ENCODE measurements around the gene ACSM6. TPM values are rescaled to one million over a fixed set of nuclear protein-coding genes. Genes with fewer than 3 reads are reported as not detected.
A peak's percentile ranks its signal among the peaks of the same experiment; 100 is the strongest.

ACSM6 gene
- total and polyA plus RNA-seq, 2 of the 8 experiments (the other 6 are each of a cell fraction or from before 2014, with no cell fraction given), result 0.33 TPM; not detected in 1

GRCh38 chr10:95230677-95231586 lies 36.9 kb downstream of the ACSM6 start (continued):
- TF ChIP-seq E2F6 (IDR thresholded peaks at IDR 0.05), result peak; percentile 59
- peak; percentile 93 for TF ChIP-seq MAX (IDR thresholded peaks at IDR 0.05)
- TF ChIP-seq POLR2AphosphoS5 (IDR thresholded peaks at IDR 0.05; ENCODE audit: low read depth, low read length), result peak; percentile 79
- peak; percentile 7; the same call in 1 of the 2 replicates for TF ChIP-seq GTF2F1 (IDR thresholded peaks at IDR 0.05; ENCODE audit: borderline replicate concordance, low read depth, low read length)
- peak; percentile 64 for TF ChIP-seq CHD1 (IDR thresholded peaks at IDR 0.05; ENCODE audit: low read depth, low read length)
- peak; percentile 89 to 92 for TF ChIP-seq POLR2A (IDR thresholded peaks at IDR 0.05; ENCODE audit: control extremely low read depth in 1 of 2, low read depth in 2 of 2, low read length in 2 of 2)
- TF ChIP-seq TBP (IDR thresholded peaks at IDR 0.05; ENCODE audit: low read depth, low read length), result peak; percentile 52; the same call in 1 of the 2 replicates
- TF ChIP-seq ASH2L (IDR thresholded peaks at IDR 0.05; ENCODE audit: low read length), result peak; percentile 61

Data from H1 (cell line).